Astrocyte of the spinal cord (primary cell): ENCODE measurements around the gene RAMP3.

Experiments
- DNase-seq: peaks from one replicate; pipeline ENCODE4 v3.0.0; 2011; ENCODE audit warnings: low read depth, low spot score
- H3K4me3 ChIP-seq: 2 replicates; pipeline ENCODE4 v1.5.1; 2011; ENCODE audit warnings: low read depth, mild to moderate bottlenecking, low read length, moderate library complexity
- CTCF ChIP-seq: IDR thresholded peaks from 2 replicates; pipeline ENCODE4 v1.5.1; 2012; ENCODE audit warnings: low read depth, mild to moderate bottlenecking, low read length, inconsistent platforms
- in situ Hi-C: cut with HindIII; loops from 2 replicates; pipeline ENCODE4 v1.10.0; 2017; ENCODE audit warnings: low sequenced_read_pairs

Gene RAMP3

GRCh38 chr7:45131891-45132290 lies 25.7 kb upstream of the RAMP3 start:
- H3K4me3 ChIP-seq = no peak overlapping the region
- in situ Hi-C loops = no loop called here
- no peak for DNase-seq
- TF ChIP-seq CTCF = no peak

GRCh38 chr7:45132708-45133320 lies 24.8 kb upstream of the RAMP3 start:
- no peak for TF ChIP-seq CTCF
- no peak for DNase-seq
- in situ Hi-C loops = no loop called here
- H3K4me3 ChIP-seq = no peak overlapping the region

- in situ Hi-C loops = no loop called here
- DNase-seq = no peak
- no peak for TF ChIP-seq CTCF
- H3K4me3 ChIP-seq = no peak overlapping the region
These were observed 24.2 kb upstream of the RAMP3 start for GRCh38 chr7:45133352-45133751.

GRCh38 chr7:45133877-45134276 lies 23.7 kb upstream of the RAMP3 start:
- no peak overlapping the region for H3K4me3 ChIP-seq
- TF ChIP-seq CTCF = no peak
- DNase-seq = no peak
- in situ Hi-C loops = no loop called here

GRCh38 chr7:45136106-45137060 lies 21.2 kb upstream of the RAMP3 start:
- peak; percentile 82 for TF ChIP-seq CTCF
- H3K4me3 ChIP-seq = no peak overlapping the region
- DNase-seq = peak; percentile 65
- in situ Hi-C loops = no loop called here

- DNase-seq = no peak
- in situ Hi-C loops = no loop called here
- no peak for TF ChIP-seq CTCF
These were observed 18.9 kb upstream of the RAMP3 start for GRCh38 chr7:45138433-45139267.

More at GRCh38 chr7:45138433-45139267, 18.9 kb upstream of the RAMP3 start:
- no peak overlapping the region for H3K4me3 ChIP-seq
